Fibroblast of lung (primary cell): ENCODE results near the gene GALK2. TPM values are rescaled to one million over a fixed set of nuclear protein-coding genes. Genes with fewer than 3 reads are reported as not detected.
"Not testable (repeated sequence)": the region's sequence is repeated elsewhere in the genome, so short reads cannot be mapped to it uniquely, and the experiment has no call there.

Experiments used
- DNase-seq, 2 donors: peaks; one replicate each; pipeline versions ENCODE4 v3.0.0 to v3.0.0-alpha.2; 2010; ENCODE audit warnings: low read depth in 2 of 2
- H2AFZ ChIP-seq: 2 replicates; pipeline ENCODE4 v1.5.1; 2012; ENCODE audit warnings: low read length, control low read depth, inconsistent platforms
- H3K27ac ChIP-seq: 2 replicates; pipeline ENCODE4 v1.5.1; 2011; ENCODE audit warnings: low read length, control low read depth; ENCODE audit not compliant: insufficient read depth
- H3K27me3 ChIP-seq: 2 replicates; pipeline ENCODE4 v1.5.1; 2011; ENCODE audit warnings: mild to moderate bottlenecking, low read length; ENCODE audit not compliant: control insufficient read depth, insufficient read depth
- H3K36me3 ChIP-seq: 2 replicates; pipeline ENCODE4 v1.5.1; 2011; ENCODE audit warnings: low read length; ENCODE audit not compliant: control insufficient read depth, insufficient read depth
- H3K4me1 ChIP-seq: 2 replicates; pipeline ENCODE4 v1.5.1; 2011; ENCODE audit warnings: low read length; ENCODE audit not compliant: control insufficient read depth, insufficient read depth; ENCODE audit errors: extremely low read depth
- H3K4me2 ChIP-seq: 2 replicates; pipeline ENCODE4 v1.5.1; 2011; ENCODE audit warnings: low read length, control low read depth; ENCODE audit not compliant: insufficient read depth; ENCODE audit errors: extremely low read depth
- H3K4me3 ChIP-seq, 4 experiments: fragments of 200-600 bp in 1 of 4; sonication (generic) in 1 of 4; replicated peaks in 1 of 4; 2 replicates each; pipeline ENCODE4 v1.5.1; 2011 to 2016; ENCODE audit warnings: low read length in 4 of 4, low read depth in 3 of 4, mild to moderate bottlenecking in 3 of 4, control low read depth in 2 of 4, inconsistent platforms in 1 of 4, mixed read lengths in 1 of 4; ENCODE audit not compliant: insufficient read depth in 1 of 4; ENCODE audit errors: control extremely low read depth in 1 of 4
- H3K79me2 ChIP-seq: 2 replicates; pipeline ENCODE4 v1.5.1; 2012; ENCODE audit warnings: mild to moderate bottlenecking, low read length, inconsistent platforms; ENCODE audit not compliant: control insufficient read depth, insufficient read depth
- H3K9ac ChIP-seq: 2 replicates; pipeline ENCODE4 v1.5.1; 2011; ENCODE audit warnings: mild to moderate bottlenecking, low read length, control low read depth; ENCODE audit not compliant: insufficient read depth
- H3K9me3 ChIP-seq: 2 replicates; pipeline ENCODE4 v1.5.1; 2012; ENCODE audit warnings: low read depth, low read length; ENCODE audit not compliant: control insufficient read depth, insufficient read depth
- H4K20me1 ChIP-seq: 2 replicates; pipeline ENCODE4 v1.5.1; 2011; ENCODE audit warnings: low read length; ENCODE audit not compliant: control insufficient read depth, insufficient read depth; ENCODE audit errors: extremely low read depth
- EZH2 ChIP-seq: IDR thresholded peaks from 2 replicates; pipeline ENCODE4 v1.5.1; 2012; ENCODE audit warnings: low read length, control low read depth, mild to moderate bottlenecking; ENCODE audit errors: missing control alignments
- polyA plus RNA-seq, 2 donors: library from polyadenylated mRNA; depleted of rRNA in 1 of 2; stranded (reverse) in 1 of 2; unstranded in 1 of 2; fragments of >200 nt; gene quantifications; 2 replicates each; pipeline ENCODE4 v1.2.1, GENCODE V29; 2011 to 2012; ENCODE audit warnings: missing spikeins in 1 of 2
- total RNA-seq: library from RNA; depleted of rRNA; stranded (reverse); fragments of >200 nt; gene quantifications from 2 replicates; pipeline ENCODE4 v1.2.1, GENCODE V29; 2014
- TF ChIP-seq, protein P1 (sequence below), 2 donors: IDR thresholded peaks in 1 of 2; conservative IDR thresholded peaks in 1 of 2; 1 replicate in 1 of 2; 2 replicates in 1 of 2; pipeline ENCODE4 v1.5.1; 2011 to 2012; ENCODE audit warnings: low read length in 2 of 2, control low read depth in 1 of 2, inconsistent platforms in 1 of 2, low read depth in 1 of 2, mild to moderate bottlenecking in 1 of 2

GALK2 gene
- total and polyA plus RNA-seq, 2 donors (not counting 1 experiment from before 2014, with no cell fraction given): 37.5 to 74.5 TPM

DNA sequence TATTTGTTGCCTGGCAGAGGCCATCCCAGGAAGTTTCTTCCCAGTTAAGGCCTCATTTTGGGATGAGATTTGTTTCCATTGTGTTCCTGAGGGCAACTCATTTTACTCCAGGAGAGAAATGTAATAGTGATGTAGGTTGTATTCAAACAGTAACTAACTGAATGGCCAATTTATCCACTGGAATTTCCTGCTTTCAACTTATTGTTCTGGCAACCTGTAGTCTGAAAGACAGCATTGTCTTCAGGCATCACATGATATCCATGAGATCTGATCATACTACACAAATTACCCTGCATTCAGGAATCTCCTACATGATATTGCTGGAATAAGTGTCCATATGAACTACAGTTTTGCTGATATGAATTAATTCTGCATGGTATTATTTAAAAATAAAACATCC lies 173.5 kb downstream of the GALK2 start:
- Histone ChIP-seq H3K27me3 (no peaks in the 10 kb centered on the region), H3K9ac (no peak overlapping the region)
- TF ChIP-seq, protein P1, sequence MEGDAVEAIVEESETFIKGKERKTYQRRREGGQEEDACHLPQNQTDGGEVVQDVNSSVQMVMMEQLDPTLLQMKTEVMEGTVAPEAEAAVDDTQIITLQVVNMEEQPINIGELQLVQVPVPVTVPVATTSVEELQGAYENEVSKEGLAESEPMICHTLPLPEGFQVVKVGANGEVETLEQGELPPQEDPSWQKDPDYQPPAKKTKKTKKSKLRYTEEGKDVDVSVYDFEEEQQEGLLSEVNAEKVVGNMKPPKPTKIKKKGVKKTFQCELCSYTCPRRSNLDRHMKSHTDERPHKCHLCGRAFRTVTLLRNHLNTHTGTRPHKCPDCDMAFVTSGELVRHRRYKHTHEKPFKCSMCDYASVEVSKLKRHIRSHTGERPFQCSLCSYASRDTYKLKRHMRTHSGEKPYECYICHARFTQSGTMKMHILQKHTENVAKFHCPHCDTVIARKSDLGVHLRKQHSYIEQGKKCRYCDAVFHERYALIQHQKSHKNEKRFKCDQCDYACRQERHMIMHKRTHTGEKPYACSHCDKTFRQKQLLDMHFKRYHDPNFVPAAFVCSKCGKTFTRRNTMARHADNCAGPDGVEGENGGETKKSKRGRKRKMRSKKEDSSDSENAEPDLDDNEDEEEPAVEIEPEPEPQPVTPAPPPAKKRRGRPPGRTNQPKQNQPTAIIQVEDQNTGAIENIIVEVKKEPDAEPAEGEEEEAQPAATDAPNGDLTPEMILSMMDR (conservative IDR thresholded peaks at IDR 0.05 in 1 of 2, IDR thresholded peaks at IDR 0.05 in 1 of 2; ENCODE audit: low read depth in 1 of 2, low read length in 2 of 2): no peak
- no peak for TF ChIP-seq EZH2

GRCh38 chr15:49354439-49354838 lies 184.4 kb downstream of the GALK2 start:
- not testable (repeated sequence) for H3K36me3 ChIP-seq, H3K4me2 ChIP-seq, H3K9ac ChIP-seq, DNase-seq, H3K4me3 ChIP-seq, H3K27me3 ChIP-seq, H3K27ac ChIP-seq, H4K20me1 ChIP-seq, H2AFZ ChIP-seq, H3K79me2 ChIP-seq, H3K9me3 ChIP-seq, H3K4me1 ChIP-seq

More for the DNA sequence above, 173.5 kb downstream of the GALK2 start:
- no peak overlapping the region for H2AFZ ChIP-seq
- H3K4me3 ChIP-seq: no peak overlapping the region
- no peaks in the 10 kb centered on the region for H3K79me2 ChIP-seq
- H3K9me3 ChIP-seq: no peaks in the 10 kb centered on the region
- DNase-seq: no peak
- H3K4me2 ChIP-seq: no peak overlapping the region
- H3K36me3 ChIP-seq: no peaks in the 10 kb centered on the region
- no peaks in the 10 kb centered on the region for H3K4me1 ChIP-seq
- no peak overlapping the region for H3K27ac ChIP-seq
- no peaks in the 10 kb centered on the region for H4K20me1 ChIP-seq

GRCh38 chr15:49361370-49361769 lies 191.3 kb downstream of the GALK2 start:
- Histone ChIP-seq H3K4me3 (no peak overlapping the region), H3K9ac (no peak overlapping the region), H3K79me2 (no peaks in the 10 kb centered on the region), H2AFZ (no peak overlapping the region), H4K20me1 (no peaks in the 10 kb centered on the region), H3K9me3 (no peaks in the 10 kb centered on the region), H3K27me3 (no peaks in the 10 kb centered on the region), H3K36me3 (no peaks in the 10 kb centered on the region), H3K27ac (no peak overlapping the region), H3K4me1 (no peaks in the 10 kb centered on the region), H3K4me2 (no peak overlapping the region)
- no peak for TF ChIP-seq EZH2
- TF ChIP-seq, protein P1 (conservative IDR thresholded peaks at IDR 0.05 in 1 of 2, IDR thresholded peaks at IDR 0.05 in 1 of 2; ENCODE audit: low read depth in 1 of 2, low read length in 2 of 2): no peak
- DNase-seq: no peak
